OCI-LY1 (cell line): ENCODE results near the gene UTP25.

Experiments used
- EZH2 ChIP-seq: fragments of 200-600 bp; sonication (generic), shearing (Covaris generic); IDR thresholded peaks from 2 replicates; pipeline ENCODE4 v1.8.0; 2017; ENCODE audit warnings: borderline replicate concordance, mixed run types, mild to moderate bottlenecking, antibody characterized with exemption, low read length, moderate library complexity, mixed read lengths
- TF ChIP-seq, protein P1 (sequence below): fragments of 200-600 bp; sonication (generic), shearing (Covaris generic); IDR thresholded peaks from 2 replicates; pipeline ENCODE4 v1.5.1; 2017; ENCODE audit warnings: mild to moderate bottlenecking, antibody characterized with exemption, low read length, moderate library complexity, mixed read lengths

DNA sequence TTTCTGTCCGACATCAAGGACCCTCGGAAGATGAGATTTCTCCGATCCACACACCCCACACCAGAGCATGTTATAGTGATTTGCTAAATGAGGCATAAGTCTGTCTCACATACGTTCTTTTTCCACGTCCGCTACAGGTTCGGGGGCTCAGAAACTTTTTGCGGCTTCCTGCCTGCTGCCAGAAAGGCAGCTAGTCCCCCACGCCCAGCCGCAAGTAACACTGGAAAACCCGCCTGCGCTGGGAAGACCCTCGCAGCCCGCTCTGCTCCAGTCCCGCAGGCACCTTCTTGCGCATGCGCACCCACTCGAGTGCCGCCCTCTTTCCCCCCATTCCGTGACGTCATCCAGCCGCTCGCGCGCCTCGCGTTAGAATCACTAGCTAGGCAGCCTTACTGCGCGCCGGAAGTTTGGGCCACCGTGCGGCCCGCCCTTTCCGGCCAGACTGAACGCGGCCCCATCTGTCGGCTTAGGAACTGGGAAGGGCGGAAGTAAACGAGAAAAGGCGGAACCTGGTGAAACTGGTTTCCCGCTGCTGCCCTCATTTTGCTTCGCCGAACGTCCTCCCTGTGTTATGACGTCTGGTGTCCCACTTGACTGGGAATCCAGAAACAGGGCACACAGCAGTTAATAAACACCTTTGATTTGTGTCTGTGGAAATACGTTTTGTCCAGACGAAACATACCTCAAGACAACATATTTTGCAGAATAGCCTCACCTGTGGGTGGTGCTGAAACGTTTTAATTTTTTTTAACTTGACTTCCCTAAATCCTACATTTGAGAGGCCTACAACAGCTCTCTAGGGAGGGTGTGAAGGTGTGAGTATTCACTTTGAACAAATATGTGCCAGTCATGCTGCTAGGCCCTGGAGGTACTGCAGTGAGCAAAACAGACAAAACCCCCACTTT lies 43.3 kb upstream of the UTP25 start, which contains the start of gene C1orf74:
- TF ChIP-seq, protein P1, sequence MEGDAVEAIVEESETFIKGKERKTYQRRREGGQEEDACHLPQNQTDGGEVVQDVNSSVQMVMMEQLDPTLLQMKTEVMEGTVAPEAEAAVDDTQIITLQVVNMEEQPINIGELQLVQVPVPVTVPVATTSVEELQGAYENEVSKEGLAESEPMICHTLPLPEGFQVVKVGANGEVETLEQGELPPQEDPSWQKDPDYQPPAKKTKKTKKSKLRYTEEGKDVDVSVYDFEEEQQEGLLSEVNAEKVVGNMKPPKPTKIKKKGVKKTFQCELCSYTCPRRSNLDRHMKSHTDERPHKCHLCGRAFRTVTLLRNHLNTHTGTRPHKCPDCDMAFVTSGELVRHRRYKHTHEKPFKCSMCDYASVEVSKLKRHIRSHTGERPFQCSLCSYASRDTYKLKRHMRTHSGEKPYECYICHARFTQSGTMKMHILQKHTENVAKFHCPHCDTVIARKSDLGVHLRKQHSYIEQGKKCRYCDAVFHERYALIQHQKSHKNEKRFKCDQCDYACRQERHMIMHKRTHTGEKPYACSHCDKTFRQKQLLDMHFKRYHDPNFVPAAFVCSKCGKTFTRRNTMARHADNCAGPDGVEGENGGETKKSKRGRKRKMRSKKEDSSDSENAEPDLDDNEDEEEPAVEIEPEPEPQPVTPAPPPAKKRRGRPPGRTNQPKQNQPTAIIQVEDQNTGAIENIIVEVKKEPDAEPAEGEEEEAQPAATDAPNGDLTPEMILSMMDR: no peak
- no peak for TF ChIP-seq EZH2
